ENCODE data around the gene C12orf54.
"Not testable (repeated sequence)": the region's sequence is repeated elsewhere in the genome, so short reads cannot be mapped to it uniquely, and the experiment has no call there.

GRCh38 chr12:48434016-48434415, 48.3 kb upstream of the C12orf54 start:
- not testable (repeated sequence) for TF ChIP-seq EZH2 (IDR thresholded peaks at IDR 0.05; ENCODE audit: insufficient read depth, low read length); CTCF (IDR thresholded peaks at IDR 0.05; ENCODE audit: insufficient read depth, low read depth, low read length)
